GM12878 (cell line): ENCODE measurements around the gene CBX8. TPM values are rescaled to one million over a fixed set of nuclear protein-coding genes. Genes with fewer than 3 reads are reported as not detected.

Experiments used
- ATAC-seq: fragments of 200-7000 bp; cut with Tn5 transposase; 3 replicates; pipeline ENCODE4 v1.9.1; 2020; ENCODE audit warnings: mild to moderate bottlenecking, moderate library complexity
- BruUV-seq: library from RNA; stranded (reverse); fragments of 400-500 nt; replicated peaks from 2 replicates; lab custom pipeline; 2021; lab: Mats Ljungman, UMichigan
- CTCF ChIA-PET: fragments of 300-600 bp; sonication (Branson Sonifier 250); formaldehyde crosslinking; extraction: SDS; loops from one replicate; lab custom pipeline; 2021; ENCODE audit warnings: inconsistent platforms; lab: Yijun Ruan, JAX
- POLR2A ChIA-PET: fragments of 350-600 bp; formaldehyde crosslinking; extraction: SDS; loops from one replicate; lab custom pipeline; 2021; ENCODE audit warnings: inconsistent platforms; lab: Charles Lee
- RAD21 ChIA-PET: fragments of 300-600 bp; sonication (Branson Sonifier 250); formaldehyde crosslinking; loops from one replicate; lab custom pipeline; 2023; ENCODE audit warnings: antibody characterized with exemption; ENCODE audit not compliant: unreplicated experiment; lab: Charles Lee
- SMC1A ChIA-PET: fragments of 300-600 bp; sonication (Branson Sonifier 250); formaldehyde crosslinking; loops from one replicate; lab custom pipeline; 2023; ENCODE audit not compliant: unreplicated experiment, uncharacterized antibody; lab: Charles Lee
- DNase-seq: peaks from one replicate; pipeline ENCODE4 v3.0.0-alpha.2; 2011; ENCODE audit warnings: low read depth, low spot score
- FAIRE-seq: peaks from 3 replicates; lab custom pipeline; 2011; peaks lifted over from hg19 to GRCh38; lab: Jason Lieb, UNC
- H2AFZ ChIP-seq: 2 replicates; pipeline ENCODE4 v1.6.0; 2011; ENCODE audit warnings: low read depth, low read length, control low read depth; ENCODE audit not compliant: control insufficient read depth
- H3K27ac ChIP-seq: 2 replicates; pipeline ENCODE4 v1.5.1; 2011; ENCODE audit warnings: control low read depth; ENCODE audit not compliant: control insufficient read depth, insufficient read depth
- H3K27me3 ChIP-seq, 2 experiments: replicated peaks in 1 of 2; 2 replicates each; pipeline versions ENCODE4 v1.6.0 to v1.6.1; 2011; ENCODE audit warnings: low read length in 1 of 2; ENCODE audit not compliant: control insufficient read depth in 2 of 2, insufficient read depth in 2 of 2
- H3K36me3 ChIP-seq, 2 experiments: 2 replicates each; pipeline ENCODE4 v1.5.1; 2011; ENCODE audit warnings: low read length in 1 of 2; ENCODE audit not compliant: control insufficient read depth in 2 of 2, insufficient read depth in 2 of 2
- H3K4me1 ChIP-seq: 2 replicates; pipeline ENCODE4 v1.6.1; 2011; ENCODE audit warnings: mild to moderate bottlenecking, low read length, moderate library complexity, mixed read lengths; ENCODE audit not compliant: control insufficient read depth, insufficient read depth
- H3K4me2 ChIP-seq: 2 replicates; pipeline ENCODE4 v1.6.0; 2011; ENCODE audit warnings: control low read depth; ENCODE audit not compliant: control insufficient read depth, insufficient read depth
- H3K4me3 ChIP-seq: fragments of 200-600 bp; sonication (generic); 2 replicates; pipeline ENCODE4 v1.5.1; 2016
- H3K79me2 ChIP-seq: 2 replicates; pipeline ENCODE4 v1.6.0; 2011; ENCODE audit warnings: low read length; ENCODE audit not compliant: control insufficient read depth, insufficient read depth
- H3K9ac ChIP-seq: 2 replicates; pipeline ENCODE4 v1.8.0; 2011; ENCODE audit warnings: low read length, control low read depth, mixed read lengths; ENCODE audit not compliant: control insufficient read depth, insufficient read depth
- H3K9me3 ChIP-seq: replicated peaks from 3 replicates; pipeline ENCODE4 v1.5.1; 2011; ENCODE audit warnings: mild to moderate bottlenecking, low read length; ENCODE audit not compliant: control insufficient read depth, insufficient read depth
- H4K20me1 ChIP-seq: 2 replicates; pipeline ENCODE4 v1.6.0; 2011; ENCODE audit not compliant: control insufficient read depth, insufficient read depth
- ATF2 ChIP-seq: IDR thresholded peaks from 2 replicates; pipeline ENCODE4 v1.6.1; 2012; ENCODE audit warnings: low read length, inconsistent platforms
- BCL11A ChIP-seq: IDR thresholded peaks from 2 replicates; pipeline ENCODE4 v1.6.1; 2011; ENCODE audit warnings: low read depth, low read length
- BHLHE40 ChIP-seq, 2 experiments: fragments of 450-650 bp in 1 of 2; IDR thresholded peaks; 2 replicates each; pipeline ENCODE4 v1.6.1; 2011 to 2017; ENCODE audit warnings: low read depth in 2 of 2, borderline replicate concordance in 1 of 2, improper control_type of control experiment in 1 of 2, low read length in 1 of 2, mild to moderate bottlenecking in 1 of 2
- CBX3 ChIP-seq: fragments of 200-600 bp; sonication (generic); IDR thresholded peaks from 2 replicates; pipeline ENCODE4 v1.6.1; 2016; ENCODE audit warnings: low read depth, borderline replicate concordance
- KAT2A ChIP-seq: conservative IDR thresholded peaks from 2 replicates; pipeline ENCODE4 v1.6.1; 2011; ENCODE audit warnings: low read depth, low read length; ENCODE audit not compliant: control insufficient read depth
- NFIC ChIP-seq: IDR thresholded peaks from 2 replicates; pipeline ENCODE4 v1.6.1; 2012; ENCODE audit warnings: low read depth, mild to moderate bottlenecking, inconsistent platforms, low read length, moderate library complexity
- YY1 ChIP-seq: IDR thresholded peaks from 2 replicates; pipeline ENCODE4 v1.6.1; 2011; ENCODE audit warnings: low read depth, mild to moderate bottlenecking, low read length
- ZBTB40 ChIP-seq: fragments of 450-650 bp; IDR thresholded peaks from 2 replicates; pipeline ENCODE4 v1.6.1; 2016; ENCODE audit warnings: mild to moderate bottlenecking, moderate library complexity, borderline replicate concordance
- WGBS: methylation state at CpG from one replicate; pipeline ENCODE4 v1.1.6; 2016; ENCODE audit warnings: low lambda C conversion rate; ENCODE audit not compliant: insufficient replicate concordance, insufficient coverage; ENCODE audit errors: missing lambda C conversion rate; 5-methylcytosine and 5-hydroxymethylcytosine counted together
- in situ Hi-C: fragments of 300-500 bp; cut with MboI; formaldehyde crosslinking; loops from 9 replicates; pipeline ENCODE4 v1.14.3; 2018; ENCODE audit warnings: mixed read lengths
- intact Hi-C: fragments of 100-400 bp; cut with micrococcal nuclease; formaldehyde crosslinking; loops from one replicate; pipeline ENCODE4 v1.14.2; 2022; ENCODE audit not compliant: unreplicated experiment
- polyA plus RNA-seq, 11 experiments: library from polyadenylated mRNA; depleted of rRNA in 4 of 11; unstranded in 6 of 11; stranded (reverse) in 5 of 11; fragments of >200 nt; fragmentation: Nextera tagmentation in 4 of 11; fragmentation: Illumina TruSeq in 1 of 11; extraction: Ambion mirVana in 4 of 11; extraction: Trizol in 1 of 11; gene quantifications; 1 replicate in 1 of 11; 2 replicates in 10 of 11; pipeline versions ENCODE4 v1.2.1 to v1.2.3, GENCODE V29; 2011 to 2016; ENCODE audit warnings: inconsistent platforms in 2 of 11, missing spikeins in 2 of 11, low read depth in 1 of 11
- total RNA-seq, 4 experiments: library from RNA; depleted of rRNA in 3 of 4; stranded (reverse); fragments of >200 nt in 3 of 4; fragmentation: Illumina TruSeq in 1 of 4; extraction: Trizol in 1 of 4; gene quantifications; 2 replicates each; pipeline versions ENCODE4 v1.2.1 to v1.2.3, GENCODE V29; 2013 to 2021

CBX8 gene
- total and polyA plus RNA-seq, 10 of the 15 experiments (the other 5 are each of a cell fraction or from before 2014, with no cell fraction given): 0.03 to 6.7 (median 1.9) TPM

- Histone ChIP-seq H4K20me1 (no peaks in the 10 kb centered on the region), H3K4me3 (no peak overlapping the region), H3K27ac (no peak overlapping the region), H3K27me3 (peaks cover 22 to 40% of the 10 kb centered on the region in 2 experiments), H3K79me2 (peaks cover 11% of the 10 kb centered on the region), H3K4me2 (no peak overlapping the region; the same call in 1 of the 2 replicates), H3K36me3 (no peaks in the 10 kb centered on the region), H3K4me1 (peaks cover 10% of the 10 kb centered on the region), H2AFZ (no peak overlapping the region), H3K9me3 (no peaks in the 10 kb centered on the region; the same call in 2 of the 3 replicates), H3K9ac (no peak overlapping the region)
- ATAC-seq (no peak), DNase-seq (no peak), FAIRE-seq (no peak)
- WGBS: 10% methylated on average over 20 of the region's 20 CpGs
- ChIA-PET CTCF (interaction anchor here (0.5 to 1.4 kb wide), 3 partner anchors 37 to 1462 kb away, joined by 3 to 6 read pairs (median 4); no protein-coding TSS in a partner anchor), SMC1A (no interaction called here), POLR2A (interaction anchor here (1.0 kb wide), 1 partner anchor 46 kb away, joined by 3 read pairs; the partner anchor contains the start of gene CBX8), RAD21 (interaction anchor here (0.5 to 1.5 kb wide), 2 partner anchors 45 to 50 kb away, joined by 3 to 7 read pairs; partner anchors contain the start of gene CBX8)
- intact Hi-C loops (loop anchor here (10.0 kb wide), 1 partner anchor 133 kb away; no protein-coding TSS in a partner anchor), in situ Hi-C loops (loop anchor here (5.0 kb wide), 1 partner anchor 35 kb away; no protein-coding TSS in a partner anchor)
- BruUV-seq: no TSS peak
- no peak for TF ChIP-seq NFIC
- TF ChIP-seq BHLHE40 (IDR thresholded peaks at IDR 0.05; ENCODE audit: borderline replicate concordance in 1 of 2, low read depth in 2 of 2, low read length in 1 of 2): no peak
- TF ChIP-seq CBX3: no peak
- no peak for TF ChIP-seq ZBTB40
- no peak for TF ChIP-seq ATF2
- no peak for TF ChIP-seq BCL11A
- TF ChIP-seq YY1: no peak
- TF ChIP-seq KAT2A: no peak
- TF ChIP-seq, all 136 proteins: peak for 0
Measured at GRCh38 chr17:79842136-79842655, 45.3 kb upstream of the CBX8 start.
